Caki2 (cell line): Measurements from ENCODE around the gene GTF2H3. TPM values are rescaled to one million over a fixed set of nuclear protein-coding genes. Genes with fewer than 3 reads are reported as not detected.
A peak's percentile ranks its signal among the peaks of the same experiment; 100 is the strongest.

ENCODE experiments used
- DNase-seq: peaks from one replicate; pipeline ENCODE4 v3.0.0-alpha.2; 2015; ENCODE audit warnings: low read depth
- in situ Hi-C: cut with HindIII; loops from 2 replicates; pipeline ENCODE4 v1.10.0; 2016; ENCODE audit warnings: low sequenced_read_pairs, low pct_unique_long_range_greater_than_20kb, mixed read lengths
- total RNA-seq: library from RNA; depleted of rRNA; stranded (reverse); fragments of >200 nt; shearing (Covaris generic); gene quantifications from 2 replicates; pipeline ENCODE4 v1.2.3, GENCODE V29; 2014; ENCODE audit warnings: low replicate concordance

GTF2H3 gene
- total RNA-seq, 1 experiment from 2014 or later = 26.8 TPM

DNA sequence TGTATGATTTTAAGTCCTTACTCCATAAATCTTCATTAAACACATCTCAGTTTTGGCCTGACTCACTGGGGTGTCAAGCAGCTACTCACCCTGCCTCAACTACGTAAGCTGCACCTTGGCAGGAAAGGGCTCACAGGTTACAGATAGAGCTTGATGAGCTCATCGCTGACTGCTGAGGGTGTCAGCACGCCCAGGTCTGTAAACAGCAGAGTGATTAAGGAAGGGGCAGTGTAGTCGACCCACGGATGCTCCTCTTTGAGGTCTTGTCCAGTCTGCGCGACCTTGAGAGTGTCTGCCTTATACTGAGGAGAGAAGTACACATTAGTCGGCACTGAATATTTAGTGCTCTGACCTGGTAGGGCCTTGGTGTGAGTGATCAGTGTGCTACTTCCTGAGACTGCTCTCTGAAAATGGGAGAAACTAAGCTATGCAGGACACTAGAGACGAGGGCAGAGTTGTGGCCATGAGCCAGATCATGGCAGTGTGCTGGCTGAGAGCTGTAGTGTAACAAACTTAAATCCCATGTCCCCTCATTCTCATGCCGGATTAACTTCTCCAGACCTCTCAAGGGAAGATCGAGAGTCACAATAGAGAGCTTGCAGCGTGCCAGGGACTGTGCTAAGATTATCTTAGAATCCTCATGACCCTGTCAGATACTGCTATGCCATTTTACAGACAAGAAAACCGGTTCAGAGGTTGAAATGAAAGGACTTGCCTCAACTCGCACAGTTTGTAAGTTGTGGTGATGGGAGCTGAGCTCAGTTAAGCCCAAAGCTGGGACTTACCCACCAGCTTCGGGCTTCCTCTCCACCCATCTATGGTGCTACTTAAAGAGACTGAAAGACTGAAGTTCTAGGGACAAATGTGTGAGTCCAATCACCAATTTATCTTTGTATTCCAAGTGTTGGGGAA is 11.8 kb upstream of the GTF2H3 start:
- in situ Hi-C loops = no loop called here
- no peak for DNase-seq

DNA sequence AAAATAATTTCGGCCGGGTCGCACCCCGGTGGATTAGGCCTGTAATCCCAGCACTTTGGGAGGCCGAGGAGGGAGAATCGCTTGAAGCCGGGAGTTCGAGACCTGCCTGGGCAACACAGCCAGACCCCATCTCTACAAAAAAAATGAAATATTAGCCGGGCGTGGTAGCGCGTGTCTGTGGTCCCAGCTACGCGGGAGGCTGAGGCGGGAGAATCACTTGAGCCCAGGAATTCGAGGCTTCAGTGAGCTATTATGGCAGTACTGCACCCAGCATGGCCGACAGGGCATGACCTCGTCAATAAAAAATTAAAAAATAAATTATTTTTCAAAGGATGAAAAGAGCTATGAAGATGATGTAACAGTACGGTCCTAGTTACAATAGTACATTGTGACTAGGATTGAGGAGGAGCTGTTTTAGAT is 523 bp downstream of the GTF2H3 start:
- no peak for DNase-seq
- in situ Hi-C loops = no loop called here

DNA sequence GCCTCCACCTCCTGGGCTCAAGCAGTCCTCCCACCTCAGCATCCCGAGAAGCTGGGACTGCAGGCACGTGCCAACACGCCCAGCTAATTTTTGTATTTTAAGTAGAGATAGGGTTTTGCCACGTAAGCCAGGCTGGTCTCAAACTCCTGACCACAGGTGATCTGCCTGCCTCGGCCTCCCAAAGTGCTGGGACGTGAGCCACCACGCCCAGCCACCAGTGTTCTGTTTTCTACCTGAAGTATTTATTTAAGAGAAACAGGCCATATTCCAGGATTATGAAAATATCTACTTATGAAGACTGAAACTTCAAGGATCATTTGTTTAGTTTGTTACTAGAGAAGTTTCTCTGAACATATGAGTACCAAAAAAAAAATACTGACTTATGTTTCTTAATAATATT is 10.3 kb downstream of the GTF2H3 start:
- in situ Hi-C loops = no loop called here

DNA sequence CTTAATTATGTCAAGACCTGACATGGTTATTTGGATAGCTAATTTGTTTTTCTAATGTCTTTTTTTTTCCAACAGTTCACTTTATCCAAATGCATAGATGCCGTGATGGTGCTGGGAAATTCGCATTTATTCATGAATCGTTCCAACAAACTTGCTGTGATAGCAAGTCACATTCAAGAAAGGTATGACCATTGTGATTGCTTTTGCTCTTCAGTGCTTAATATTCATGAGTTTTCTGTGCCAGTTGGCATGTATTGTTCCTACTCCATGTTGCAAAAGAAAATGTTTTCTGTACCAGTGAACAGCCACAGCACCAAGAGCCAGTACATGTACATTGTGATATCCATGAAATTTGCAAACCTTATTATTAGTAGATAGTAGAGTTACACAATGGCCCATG is 11.8 kb downstream of the GTF2H3 start:
- in situ Hi-C loops = no loop called here

More for the DNA sequence above, 10.3 kb downstream of the GTF2H3 start:
- DNase-seq = no peak

DNA sequence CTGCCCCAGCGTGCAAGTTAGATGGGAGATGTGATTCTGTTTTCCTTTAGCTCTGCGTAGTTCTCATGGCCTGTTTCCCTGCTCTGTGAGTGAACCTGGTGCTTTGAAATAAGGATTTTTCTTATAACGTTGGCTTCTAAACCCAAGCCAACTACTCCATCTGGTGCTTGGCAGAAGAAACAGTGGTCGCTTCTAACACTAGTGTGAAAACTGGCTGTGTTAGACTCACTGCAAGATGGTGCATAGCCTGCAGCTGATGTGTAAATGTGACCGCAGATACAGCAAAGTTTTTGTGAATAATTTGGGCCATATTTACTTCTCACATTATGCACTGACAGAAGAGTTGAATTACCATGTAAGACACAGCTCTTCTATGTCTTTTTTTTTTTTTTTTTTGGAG is 12.2 kb downstream of the GTF2H3 start:
- DNase-seq = no peak
- in situ Hi-C loops = no loop called here

More for the DNA sequence above, 11.8 kb downstream of the GTF2H3 start:
- DNase-seq = no peak

DNA sequence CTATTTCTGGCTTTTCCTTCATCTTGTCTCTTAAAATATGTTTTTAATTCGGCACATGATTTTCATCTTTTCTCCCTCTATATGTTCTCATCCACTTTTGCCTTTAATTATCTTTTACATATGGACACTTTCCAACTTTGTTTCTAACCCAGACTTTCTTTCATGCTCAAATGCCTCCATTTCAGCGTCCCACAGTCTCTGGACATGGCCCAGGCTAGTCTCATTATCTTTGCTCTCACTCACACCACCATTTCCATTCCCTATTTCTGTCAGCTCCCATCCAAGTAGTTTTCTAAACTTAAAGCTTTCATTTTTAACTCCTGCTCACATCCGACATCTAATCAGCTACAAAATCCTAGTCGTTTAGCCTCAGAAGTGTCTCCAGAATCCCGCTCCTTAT is 14.8 kb downstream of the GTF2H3 start:
- no peak for DNase-seq
- in situ Hi-C loops = no loop called here

DNA sequence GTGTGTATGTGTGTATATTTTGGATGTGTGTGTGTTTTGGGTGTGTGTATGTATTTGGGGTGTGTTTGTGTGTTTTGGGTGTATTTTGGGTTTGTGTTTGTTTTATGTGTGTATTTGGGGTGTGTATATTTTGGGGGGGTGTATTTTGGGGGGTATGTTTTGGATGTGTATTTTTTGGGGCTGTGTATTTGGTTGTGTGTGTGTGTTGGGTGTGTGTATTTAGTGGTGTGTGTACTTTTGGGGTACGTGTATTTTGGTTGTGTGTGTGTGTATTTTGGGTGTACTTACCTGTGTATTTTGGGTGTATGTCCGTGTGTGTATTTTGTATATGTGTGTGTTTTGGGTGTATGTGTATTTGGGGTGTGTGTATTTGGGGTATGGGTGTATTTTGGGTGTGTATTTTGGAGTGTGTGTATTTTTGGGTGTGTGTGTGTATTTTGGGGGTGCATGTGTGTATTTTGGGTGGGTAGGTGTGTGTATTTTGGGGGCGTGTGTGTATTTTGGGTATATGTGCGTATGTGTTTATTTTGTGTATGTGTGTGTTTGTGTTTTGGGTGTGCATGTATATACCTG is 20.6 kb downstream of the GTF2H3 start:
- in situ Hi-C loops = no loop called here
- no peak for DNase-seq

DNA sequence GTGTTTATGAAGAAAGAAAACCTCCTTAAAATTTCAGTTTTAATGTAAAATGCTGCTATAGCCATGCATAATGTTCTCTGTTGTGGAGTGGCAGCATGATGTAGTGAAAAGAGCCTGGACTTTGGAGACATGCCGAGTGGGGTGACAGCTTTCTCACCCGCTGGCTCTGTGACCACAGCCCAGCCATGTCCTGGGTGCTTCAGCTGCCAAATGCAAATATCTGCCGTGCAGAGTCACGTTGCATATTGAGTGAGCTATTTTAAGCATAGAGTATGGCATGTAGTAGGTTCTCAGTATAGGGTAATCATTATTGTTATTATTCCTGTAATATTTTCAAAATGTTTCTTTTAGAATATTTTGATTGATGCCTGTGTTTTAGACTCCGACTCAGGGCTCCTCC is 21.8 kb downstream of the GTF2H3 start:
- DNase-seq = no peak
- in situ Hi-C loops = no loop called here

DNA sequence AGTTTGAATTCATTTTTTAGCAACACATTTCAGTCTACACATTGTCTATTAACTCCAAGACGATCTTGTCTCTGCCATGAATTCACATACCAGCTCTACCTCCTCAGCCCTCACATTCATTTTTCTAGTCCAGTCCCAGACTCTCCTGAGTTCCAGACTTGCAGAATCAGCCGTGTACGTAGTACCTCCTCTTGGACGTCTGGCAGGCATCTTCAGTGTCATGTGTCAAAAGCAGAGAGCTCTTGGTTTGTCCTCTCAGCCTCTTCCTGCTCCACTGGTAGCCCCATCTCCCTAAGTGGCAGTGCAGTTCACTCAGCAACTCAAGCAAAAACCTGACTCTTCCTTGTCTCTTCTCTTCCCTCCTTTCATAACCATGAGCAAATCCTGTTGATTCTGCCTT is 22.8 kb downstream of the GTF2H3 start:
- no peak for DNase-seq
- in situ Hi-C loops = no loop called here

DNA sequence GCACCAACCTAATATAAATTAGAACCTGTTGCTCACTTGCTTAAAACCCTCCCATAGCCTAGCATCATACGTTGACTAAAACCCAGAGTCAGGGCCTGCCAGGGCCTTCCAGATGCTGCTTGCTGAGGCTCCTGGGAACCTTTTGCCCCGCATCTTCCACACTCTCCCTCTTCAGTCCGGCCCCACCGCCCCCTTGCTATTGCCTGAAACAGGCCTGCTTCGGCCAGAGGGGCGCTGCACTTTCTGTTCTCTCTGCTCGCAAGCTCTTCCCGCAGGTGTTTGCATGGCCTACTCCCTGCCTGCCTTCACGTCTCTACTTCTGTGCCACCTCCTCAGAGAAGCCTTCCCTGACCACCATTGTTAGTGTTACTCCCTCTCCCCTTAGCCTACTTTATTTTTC is 23.6 kb downstream of the GTF2H3 start:
- DNase-seq = no peak
- in situ Hi-C loops = no loop called here

DNA sequence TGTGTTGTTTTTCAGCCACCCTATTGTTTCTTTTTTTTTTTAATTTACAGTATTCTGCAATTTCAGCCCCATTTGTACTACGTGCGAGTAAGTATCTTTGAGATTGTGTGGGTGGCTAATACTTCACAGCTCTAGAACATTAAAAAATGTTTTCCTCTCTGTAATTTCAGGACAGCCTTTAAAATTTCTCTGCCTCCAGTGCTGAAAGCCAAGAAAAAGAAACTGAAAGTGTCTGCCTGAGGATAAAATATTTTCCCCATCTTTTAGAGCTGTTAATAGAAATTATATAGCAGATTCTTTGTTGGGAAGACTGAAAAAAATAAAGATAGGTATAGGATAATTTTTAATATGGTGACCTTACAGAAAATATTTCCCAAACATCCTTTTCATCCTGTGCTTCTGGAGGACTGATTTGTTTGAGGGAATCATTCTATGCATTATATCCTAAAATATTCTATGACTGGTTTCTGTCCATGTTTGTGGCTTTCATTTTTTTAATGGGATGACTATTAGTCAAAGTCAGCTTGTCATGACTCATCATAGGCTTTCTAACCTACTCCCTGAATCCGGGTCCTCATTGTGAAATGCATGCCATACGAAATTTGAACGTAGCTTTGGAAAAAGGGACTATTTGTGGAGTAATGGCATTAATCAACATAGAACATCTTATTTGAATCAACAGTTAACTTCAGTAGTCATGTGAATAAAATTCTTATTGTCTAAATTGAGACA is 26.5 kb downstream of the GTF2H3 start:
- in situ Hi-C loops = no loop called here
- peak; percentile 42 for DNase-seq

DNA sequence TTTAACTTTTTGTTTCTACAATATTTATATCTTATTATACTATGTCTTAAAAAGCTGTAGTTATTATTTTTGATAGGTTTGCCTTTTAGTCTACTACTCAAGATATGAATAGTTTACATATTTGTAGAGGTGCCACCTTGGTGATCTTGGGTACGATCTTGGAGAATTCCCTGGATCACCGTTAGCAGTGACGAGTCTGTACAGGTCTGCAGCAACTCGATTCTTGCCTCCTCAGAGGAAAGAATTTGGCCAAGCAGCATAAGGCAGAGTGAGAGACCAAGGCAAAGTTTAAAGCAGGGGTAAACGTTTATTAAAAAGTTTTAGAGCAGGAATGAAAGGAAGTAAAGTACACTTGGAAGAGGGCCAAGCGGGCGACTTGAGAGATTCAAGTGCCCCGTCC is 34.1 kb downstream of the GTF2H3 start:
- in situ Hi-C loops = no loop called here
- DNase-seq = no peak

DNA sequence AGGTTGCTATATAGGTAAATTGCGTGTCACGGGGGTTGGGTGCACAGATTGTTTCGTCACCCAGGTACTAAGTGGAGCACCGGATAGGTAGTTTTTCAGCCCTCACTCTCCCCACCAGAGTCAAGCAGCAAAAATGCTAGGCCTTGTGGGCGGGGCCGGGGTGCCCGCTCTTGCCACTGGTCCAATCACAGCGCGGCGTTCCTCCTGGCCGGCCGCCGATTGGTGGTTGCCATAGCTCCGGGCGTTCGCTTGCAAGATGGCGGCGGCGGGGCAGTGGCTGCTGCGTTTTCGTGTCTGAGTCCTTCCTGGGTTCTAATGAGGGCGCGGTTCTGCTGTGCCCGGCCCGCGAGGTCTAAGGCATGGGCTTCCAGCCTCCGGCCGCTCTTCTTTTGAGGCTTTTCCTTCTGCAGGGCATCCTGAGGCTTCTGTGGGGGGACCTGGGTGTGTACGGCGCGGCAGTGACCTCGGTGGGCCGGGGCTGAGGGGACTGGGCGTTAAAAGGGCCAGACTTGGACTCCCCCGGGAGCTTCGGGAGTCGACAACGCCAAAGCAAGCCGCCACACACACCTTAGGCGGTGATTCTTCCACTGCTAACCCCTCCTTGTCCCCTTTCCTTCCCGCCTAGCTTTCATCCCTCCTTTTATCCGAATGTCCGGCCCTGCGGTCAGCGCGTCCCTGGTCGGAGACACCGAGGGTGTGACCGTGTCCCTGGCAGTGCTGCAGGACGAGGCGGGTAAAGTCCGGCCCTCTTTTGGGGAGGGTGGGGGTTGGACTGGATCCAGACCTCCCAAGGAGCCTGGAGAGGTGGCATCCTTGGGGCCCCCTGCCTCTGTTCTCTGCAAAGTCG is 37.5 kb downstream of the GTF2H3 start, which contains the start of gene TCTN2:
TCTN2 (plus strand) TSS at position 232 of the 847 bp plus-strand sequence; CDS start at position 360, 128 bp downstream.
- in situ Hi-C loops = no loop called here
- DNase-seq = peak; percentile 85

DNA sequence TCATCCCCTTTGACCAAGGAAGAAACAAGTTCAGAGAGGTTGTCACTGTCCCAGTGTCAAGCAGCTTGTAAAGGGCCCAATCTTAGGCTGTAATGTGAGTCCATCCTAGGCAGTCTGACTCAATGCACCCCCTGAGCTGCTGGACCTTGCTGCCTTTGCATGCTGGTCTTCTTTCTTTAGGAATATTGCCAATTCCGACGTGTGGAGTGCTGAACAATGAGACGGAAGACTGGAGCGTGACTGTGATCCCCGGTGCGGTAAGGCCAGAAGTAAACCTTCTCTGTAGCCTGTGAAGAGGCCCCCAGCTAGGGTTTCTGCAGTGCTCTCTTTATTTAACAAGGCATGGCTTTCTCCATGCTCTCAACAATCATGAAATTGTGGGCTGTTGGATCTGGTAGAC is 38.2 kb downstream of the GTF2H3 start:
- DNase-seq = no peak
- in situ Hi-C loops = no loop called here

DNA sequence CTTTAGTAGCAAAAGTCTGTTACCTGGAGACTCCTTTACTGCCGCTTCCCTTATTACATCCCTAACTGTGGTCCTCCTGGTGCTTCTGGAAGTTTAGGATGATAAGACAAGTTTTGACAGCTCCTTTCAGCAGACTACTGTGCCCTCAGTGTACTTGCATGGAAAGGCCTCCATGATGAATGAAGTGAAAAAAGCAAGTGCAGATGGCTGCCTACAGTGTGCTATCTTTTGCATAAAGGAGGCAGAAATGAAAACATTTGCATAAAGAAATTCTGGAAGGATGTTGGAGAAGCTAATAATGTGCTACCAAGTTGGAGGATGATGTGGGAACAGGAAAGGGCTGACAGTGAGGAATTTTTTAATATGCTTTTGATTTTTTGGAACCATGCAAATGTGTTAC is 41.8 kb downstream of the GTF2H3 start:
- in situ Hi-C loops = no loop called here

DNA sequence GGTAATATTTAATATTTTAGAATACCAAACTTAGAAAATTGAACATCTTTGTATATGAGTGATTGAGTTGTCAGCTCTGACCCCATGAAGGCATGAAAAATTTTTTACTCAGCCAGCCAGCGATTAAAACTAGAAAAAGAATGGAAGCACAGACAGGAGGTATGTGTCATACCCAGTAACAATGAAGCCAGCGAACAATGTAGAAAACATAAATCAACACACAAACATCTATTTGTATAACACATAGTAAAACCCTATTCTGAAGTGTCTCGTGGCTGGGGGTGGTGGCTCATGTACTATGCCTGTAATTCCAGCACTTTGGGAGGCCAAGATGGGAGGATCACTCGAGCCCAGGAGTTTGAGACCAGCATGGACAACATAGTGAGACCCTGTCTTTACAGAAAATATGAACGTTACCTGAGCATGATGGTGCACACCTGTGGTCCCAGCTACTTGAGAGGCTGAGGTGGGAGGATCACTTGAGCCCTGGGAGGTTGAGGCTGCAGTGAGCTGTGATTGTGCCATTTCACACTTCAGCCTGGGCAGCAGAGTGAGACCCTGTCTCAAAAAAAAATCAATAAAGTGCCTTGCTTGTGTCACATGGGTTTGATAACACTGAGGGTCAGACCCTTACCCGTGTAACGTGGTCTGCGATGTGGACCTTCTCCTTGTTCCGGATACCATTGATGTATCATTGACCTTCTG is 43.1 kb downstream of the GTF2H3 start:
- in situ Hi-C loops = no loop called here
- no peak for DNase-seq

More for the DNA sequence above, 41.8 kb downstream of the GTF2H3 start:
- no peak for DNase-seq

DNA sequence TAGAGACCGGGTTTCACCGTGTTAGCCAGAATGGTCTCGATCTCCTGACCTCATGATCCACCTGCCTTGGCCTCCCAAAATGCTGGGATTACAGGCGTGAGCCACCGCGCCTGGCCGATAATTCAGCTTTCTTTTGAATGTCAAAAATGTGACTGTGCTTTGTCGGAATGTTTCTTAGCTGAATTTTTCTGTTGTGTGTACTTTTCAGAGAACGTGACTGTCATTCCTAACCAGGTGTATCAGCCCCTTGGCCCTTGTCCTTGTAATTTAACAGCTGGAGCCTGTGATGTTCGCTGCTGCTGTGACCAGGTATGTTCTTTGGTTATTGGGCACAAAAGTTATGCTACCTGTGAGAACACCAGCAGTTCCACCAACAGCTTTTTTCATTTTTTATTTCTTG is 45.4 kb downstream of the GTF2H3 start:
- DNase-seq = no peak
- in situ Hi-C loops = no loop called here

DNA sequence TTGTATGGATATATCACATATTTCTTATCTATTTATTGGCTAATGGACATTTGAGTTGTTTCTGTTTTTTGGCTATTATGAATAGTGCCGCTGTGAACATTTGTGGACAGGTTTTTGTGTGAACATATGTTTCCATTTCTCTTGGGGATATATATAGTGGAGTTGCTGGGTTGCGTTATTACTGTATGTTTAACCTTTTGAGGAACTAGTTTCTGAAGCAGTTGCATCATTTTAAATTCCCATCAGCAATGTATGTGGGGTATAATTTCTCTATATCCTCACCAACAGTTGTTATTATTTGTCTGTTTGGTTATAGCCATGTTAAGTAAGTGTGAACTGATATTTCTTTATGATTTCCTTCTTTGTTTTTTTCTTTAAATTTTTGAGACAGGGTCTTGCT is 48.0 kb downstream of the GTF2H3 start:
- DNase-seq = no peak
- in situ Hi-C loops = no loop called here
